Measurements from ENCODE around the gene GRIA2.
A peak's percentile ranks its signal among the peaks of the same experiment; 100 is the strongest.
"Not testable (repeated sequence)": the region's sequence is repeated elsewhere in the genome, so short reads cannot be mapped to it uniquely, and the experiment has no call there.

Gene GRIA2

GRCh38 chr4:157221895-157222770 lies 1.6 kb downstream of the GRIA2 start:
- Histone ChIP-seq H3K27me3 (ENCODE audit: control insufficient read depth, insufficient read depth, low read length) (peaks cover 61% of the 10 kb centered on the region), H3K9ac (ENCODE audit: low read depth, low read length) (no peak overlapping the region), H3K4me3 (ENCODE audit: low read depth, low read length) (peak overlapping the region; percentile 57), H3K36me3 (ENCODE audit: control insufficient read depth, insufficient read depth, low read length) (no peaks in the 10 kb centered on the region), H3K9me3 (ENCODE audit: control insufficient read depth, insufficient read depth, low read length) (no peaks in the 10 kb centered on the region), H3K4me1 (ENCODE audit: control insufficient read depth, insufficient read depth, low read length) (peaks cover 2% of the 10 kb centered on the region)

- H3K9ac ChIP-seq (ENCODE audit: low read depth, low read length) = no peak overlapping the region
These were observed 2.2 kb downstream of the GRIA2 start for GRCh38 chr4:157222771-157223160.

DNA sequence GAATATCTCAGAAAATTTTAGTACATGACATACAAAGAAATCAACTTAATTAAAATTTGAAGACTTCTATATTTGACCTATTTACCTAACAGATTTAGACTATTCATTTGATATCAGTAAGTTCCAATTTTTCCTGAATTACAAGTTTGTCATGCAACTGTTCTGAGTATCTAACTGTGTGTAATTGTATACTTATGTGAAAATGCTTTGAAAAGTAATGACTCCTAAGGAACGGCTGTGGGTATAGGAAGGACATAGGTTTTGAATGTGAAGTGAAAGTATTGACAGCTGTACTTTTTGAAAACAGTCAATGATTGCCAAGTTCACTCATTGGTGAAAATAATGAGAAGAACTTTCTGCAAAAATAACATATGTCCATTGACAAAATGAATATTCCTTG lies 2.9 kb downstream of the GRIA2 start:
- no peak overlapping the region for H3K9ac ChIP-seq (ENCODE audit: low read depth, low read length)
- H3K4me1 ChIP-seq (ENCODE audit: control insufficient read depth, insufficient read depth, low read length) = peaks cover 2% of the 10 kb centered on the region
- H3K9me3 ChIP-seq (ENCODE audit: control insufficient read depth, insufficient read depth, low read length) = no peaks in the 10 kb centered on the region
- no peak overlapping the region for H3K4me3 ChIP-seq (ENCODE audit: low read depth, low read length)
- H3K27me3 ChIP-seq (ENCODE audit: control insufficient read depth, insufficient read depth, low read length) = peaks cover 59% of the 10 kb centered on the region
- no peaks in the 10 kb centered on the region for H3K36me3 ChIP-seq (ENCODE audit: control insufficient read depth, insufficient read depth, low read length)

More at GRCh38 chr4:157222771-157223160, 2.2 kb downstream of the GRIA2 start:
- no peaks in the 10 kb centered on the region for H3K9me3 ChIP-seq (ENCODE audit: control insufficient read depth, insufficient read depth, low read length)
- peaks cover 61% of the 10 kb centered on the region for H3K27me3 ChIP-seq (ENCODE audit: control insufficient read depth, insufficient read depth, low read length)
- no peaks in the 10 kb centered on the region for H3K36me3 ChIP-seq (ENCODE audit: control insufficient read depth, insufficient read depth, low read length)
- peaks cover 2% of the 10 kb centered on the region for H3K4me1 ChIP-seq (ENCODE audit: control insufficient read depth, insufficient read depth, low read length)
- peak overlapping the region; percentile 57 for H3K4me3 ChIP-seq (ENCODE audit: low read depth, low read length)

- no peak overlapping the region for H3K4me3 ChIP-seq (ENCODE audit: low read depth, low read length)
- H3K27me3 ChIP-seq (ENCODE audit: control insufficient read depth, insufficient read depth, low read length) = peaks cover 43% of the 10 kb centered on the region
- H3K36me3 ChIP-seq (ENCODE audit: control insufficient read depth, insufficient read depth, low read length) = no peaks in the 10 kb centered on the region
- no peaks in the 10 kb centered on the region for H3K9me3 ChIP-seq (ENCODE audit: control insufficient read depth, insufficient read depth, low read length)
- H3K4me1 ChIP-seq (ENCODE audit: control insufficient read depth, insufficient read depth, low read length) = no peaks in the 10 kb centered on the region
- no peak overlapping the region for H3K9ac ChIP-seq (ENCODE audit: low read depth, low read length)
These were observed 4.6 kb downstream of the GRIA2 start for GRCh38 chr4:157225096-157225495.

- no peak overlapping the region for H3K4me3 ChIP-seq (ENCODE audit: low read depth, low read length)
- no peaks in the 10 kb centered on the region for H3K4me1 ChIP-seq (ENCODE audit: control insufficient read depth, insufficient read depth, low read length)
- no peak overlapping the region for H3K9ac ChIP-seq (ENCODE audit: low read depth, low read length)
- no peaks in the 10 kb centered on the region for H3K9me3 ChIP-seq (ENCODE audit: control insufficient read depth, insufficient read depth, low read length)
- peaks cover 35% of the 10 kb centered on the region for H3K27me3 ChIP-seq (ENCODE audit: control insufficient read depth, insufficient read depth, low read length)
- H3K36me3 ChIP-seq (ENCODE audit: control insufficient read depth, insufficient read depth, low read length) = no peaks in the 10 kb centered on the region
These were observed 5.5 kb downstream of the GRIA2 start for GRCh38 chr4:157226035-157226434.

DNA sequence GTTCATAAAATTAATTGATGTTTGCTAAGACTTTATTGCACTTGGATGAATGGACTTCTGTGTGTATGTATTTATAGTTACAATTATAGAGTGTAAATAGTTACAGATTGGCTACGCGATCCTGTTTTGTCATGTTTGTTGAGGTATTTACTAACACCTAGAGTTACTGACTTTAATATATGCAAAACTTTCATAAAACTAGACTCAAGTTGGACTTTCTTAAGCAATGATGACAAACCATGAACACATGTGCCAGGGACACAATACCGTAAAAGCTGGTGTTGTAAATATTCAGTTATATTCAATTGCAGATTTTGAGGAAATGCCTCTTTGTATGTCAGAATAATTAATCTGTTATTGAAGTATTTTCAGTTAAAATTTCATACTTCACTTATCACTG lies 6.1 kb downstream of the GRIA2 start:
- Histone ChIP-seq H3K9ac (ENCODE audit: low read depth, low read length) (no peak overlapping the region), H3K9me3 (ENCODE audit: control insufficient read depth, insufficient read depth, low read length) (no peaks in the 10 kb centered on the region)

GRCh38 chr4:157231525-157231924 lies 11.0 kb downstream of the GRIA2 start:
- Histone ChIP-seq H3K27me3 (ENCODE audit: control insufficient read depth, insufficient read depth, low read length) (no peaks in the 10 kb centered on the region), H3K4me1 (ENCODE audit: control insufficient read depth, insufficient read depth, low read length) (no peaks in the 10 kb centered on the region), H3K36me3 (ENCODE audit: control insufficient read depth, insufficient read depth, low read length) (no peaks in the 10 kb centered on the region), H3K9ac (ENCODE audit: low read depth, low read length) (no peak overlapping the region), H3K4me3 (ENCODE audit: low read depth, low read length) (no peak overlapping the region), H3K9me3 (ENCODE audit: control insufficient read depth, insufficient read depth, low read length) (no peaks in the 10 kb centered on the region)

More for the DNA sequence above, 6.1 kb downstream of the GRIA2 start:
- Histone ChIP-seq H3K27me3 (ENCODE audit: control insufficient read depth, insufficient read depth, low read length) (peaks cover 30% of the 10 kb centered on the region), H3K36me3 (ENCODE audit: control insufficient read depth, insufficient read depth, low read length) (no peaks in the 10 kb centered on the region), H3K4me3 (ENCODE audit: low read depth, low read length) (no peak overlapping the region), H3K4me1 (ENCODE audit: control insufficient read depth, insufficient read depth, low read length) (no peaks in the 10 kb centered on the region)

- Histone ChIP-seq H3K4me3 (ENCODE audit: low read depth, low read length) (no peak overlapping the region), H3K27me3 (ENCODE audit: control insufficient read depth, insufficient read depth, low read length) (no peaks in the 10 kb centered on the region), H3K9me3 (ENCODE audit: control insufficient read depth, insufficient read depth, low read length) (no peaks in the 10 kb centered on the region), H3K36me3 (ENCODE audit: control insufficient read depth, insufficient read depth, low read length) (no peaks in the 10 kb centered on the region), H3K9ac (ENCODE audit: low read depth, low read length) (no peak overlapping the region), H3K4me1 (ENCODE audit: control insufficient read depth, insufficient read depth, low read length) (peaks cover 3% of the 10 kb centered on the region)
These were observed 22.3 kb downstream of the GRIA2 start for GRCh38 chr4:157242871-157243270.

- Histone ChIP-seq H3K9me3 (ENCODE audit: control insufficient read depth, insufficient read depth, low read length) (no peaks in the 10 kb centered on the region), H3K36me3 (ENCODE audit: control insufficient read depth, insufficient read depth, low read length) (no peaks in the 10 kb centered on the region), H3K9ac (ENCODE audit: low read depth, low read length) (no peak overlapping the region), H3K4me3 (ENCODE audit: low read depth, low read length) (no peak overlapping the region), H3K27me3 (ENCODE audit: control insufficient read depth, insufficient read depth, low read length) (no peaks in the 10 kb centered on the region), H3K4me1 (ENCODE audit: control insufficient read depth, insufficient read depth, low read length) (peaks cover 3% of the 10 kb centered on the region)
These were observed 23.8 kb downstream of the GRIA2 start for GRCh38 chr4:157244348-157244747.

DNA sequence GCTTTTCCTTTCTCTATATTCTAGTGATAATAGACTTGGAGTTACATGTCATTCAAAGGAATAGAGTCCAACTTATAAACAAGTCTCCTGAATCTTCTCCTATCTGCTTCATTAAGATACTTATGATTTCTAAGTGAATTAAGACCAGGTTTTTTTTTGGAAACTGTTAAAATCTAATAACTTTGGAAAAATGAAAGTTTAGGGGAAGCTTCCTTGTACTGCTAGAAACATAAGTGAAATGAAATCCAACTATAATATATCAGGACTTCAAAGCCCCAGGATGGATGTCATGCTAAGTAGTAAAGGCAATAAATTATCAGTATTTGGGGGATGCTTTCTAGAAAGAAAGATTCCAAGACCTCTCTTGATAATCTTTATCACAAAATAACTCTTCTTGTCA lies 24.8 kb downstream of the GRIA2 start:
- no peaks in the 10 kb centered on the region for H3K27me3 ChIP-seq (ENCODE audit: control insufficient read depth, insufficient read depth, low read length)
- no peaks in the 10 kb centered on the region for H3K36me3 ChIP-seq (ENCODE audit: control insufficient read depth, insufficient read depth, low read length)
- H3K9ac ChIP-seq (ENCODE audit: low read depth, low read length) = no peak overlapping the region
- no peaks in the 10 kb centered on the region for H3K9me3 ChIP-seq (ENCODE audit: control insufficient read depth, insufficient read depth, low read length)
- H3K4me1 ChIP-seq (ENCODE audit: control insufficient read depth, insufficient read depth, low read length) = peaks cover 3% of the 10 kb centered on the region
- no peak overlapping the region for H3K4me3 ChIP-seq (ENCODE audit: low read depth, low read length)

DNA sequence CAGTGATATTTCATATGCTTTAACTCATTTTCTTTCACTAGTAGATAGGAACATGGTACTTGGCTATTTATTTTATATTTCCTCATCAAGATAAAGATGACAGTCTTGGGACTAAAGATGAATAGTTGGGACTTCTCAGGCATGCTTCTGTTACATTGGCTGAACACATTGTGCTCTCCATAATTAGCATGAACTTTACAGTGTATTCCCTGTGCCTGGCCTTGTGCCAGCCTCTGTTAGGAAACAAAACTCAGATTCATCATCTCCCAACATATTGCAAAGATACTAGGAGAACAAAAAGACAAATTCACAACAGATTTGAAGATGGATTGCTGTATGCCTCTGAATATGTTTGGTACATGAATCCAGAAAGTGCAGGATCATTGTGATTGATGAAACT lies 26.4 kb downstream of the GRIA2 start:
- Histone ChIP-seq H3K4me3 (ENCODE audit: low read depth, low read length) (no peak overlapping the region), H3K9ac (ENCODE audit: low read depth, low read length) (no peak overlapping the region), H3K27me3 (ENCODE audit: control insufficient read depth, insufficient read depth, low read length) (no peaks in the 10 kb centered on the region), H3K36me3 (ENCODE audit: control insufficient read depth, insufficient read depth, low read length) (no peaks in the 10 kb centered on the region), H3K4me1 (ENCODE audit: control insufficient read depth, insufficient read depth, low read length) (peaks cover 3% of the 10 kb centered on the region), H3K9me3 (ENCODE audit: control insufficient read depth, insufficient read depth, low read length) (no peaks in the 10 kb centered on the region)

- H3K9me3 ChIP-seq (ENCODE audit: control insufficient read depth, insufficient read depth, low read length); H3K36me3 ChIP-seq (ENCODE audit: control insufficient read depth, insufficient read depth, low read length): not testable (repeated sequence)
These were observed 37.6 kb downstream of the GRIA2 start for GRCh38 chr4:157258165-157258564.

More at GRCh38 chr4:157258165-157258564, 37.6 kb downstream of the GRIA2 start:
- not testable (repeated sequence) for H3K9ac ChIP-seq (ENCODE audit: low read depth, low read length); H3K4me1 ChIP-seq (ENCODE audit: control insufficient read depth, insufficient read depth, low read length); H3K4me3 ChIP-seq (ENCODE audit: low read depth, low read length); H3K27me3 ChIP-seq (ENCODE audit: control insufficient read depth, insufficient read depth, low read length)

Data from iPS-15b (cell line).